ENCODE data around the gene UPK3B.
"Not testable (repeated sequence)": the region's sequence is repeated elsewhere in the genome, so short reads cannot be mapped to it uniquely, and the experiment has no call there.

Gene UPK3B

GRCh38 chr7:76497918-76498582, 12.3 kb upstream of the UPK3B start:
- not testable (repeated sequence) for H3K27ac ChIP-seq (ENCODE audit: low read length); H3K4me3 ChIP-seq (ENCODE audit: low read length); H3K36me3 ChIP-seq (ENCODE audit: control insufficient read depth, low read depth, low read length); H3K27me3 ChIP-seq (ENCODE audit: control insufficient read depth, insufficient read depth, low read length); H3K4me1 ChIP-seq (ENCODE audit: control insufficient read depth, low read depth, low read length); H3K9me3 ChIP-seq (ENCODE audit: control insufficient read depth, low read depth, low read length); H3K9ac ChIP-seq (ENCODE audit: low read length)

- not testable (repeated sequence) for H3K36me3 ChIP-seq (ENCODE audit: control insufficient read depth, low read depth, low read length); H3K27ac ChIP-seq (ENCODE audit: low read length); H3K4me1 ChIP-seq (ENCODE audit: control insufficient read depth, low read depth, low read length); H3K27me3 ChIP-seq (ENCODE audit: control insufficient read depth, insufficient read depth, low read length); H3K9me3 ChIP-seq (ENCODE audit: control insufficient read depth, low read depth, low read length); H3K4me3 ChIP-seq (ENCODE audit: low read length); H3K9ac ChIP-seq (ENCODE audit: low read length)
These were observed 11.7 kb upstream of the UPK3B start for GRCh38 chr7:76498583-76499200.

GRCh38 chr7:76499201-76499923, 11.0 kb upstream of the UPK3B start:
- not testable (repeated sequence) for H3K9ac ChIP-seq (ENCODE audit: low read length); H3K4me3 ChIP-seq (ENCODE audit: low read length); H3K27ac ChIP-seq (ENCODE audit: low read length); H3K27me3 ChIP-seq (ENCODE audit: control insufficient read depth, insufficient read depth, low read length); H3K4me1 ChIP-seq (ENCODE audit: control insufficient read depth, low read depth, low read length); H3K36me3 ChIP-seq (ENCODE audit: control insufficient read depth, low read depth, low read length); H3K9me3 ChIP-seq (ENCODE audit: control insufficient read depth, low read depth, low read length)

- not testable (repeated sequence) for H3K4me3 ChIP-seq (ENCODE audit: low read length); H3K9me3 ChIP-seq (ENCODE audit: control insufficient read depth, low read depth, low read length); H3K36me3 ChIP-seq (ENCODE audit: control insufficient read depth, low read depth, low read length); H3K27ac ChIP-seq (ENCODE audit: low read length); H3K27me3 ChIP-seq (ENCODE audit: control insufficient read depth, insufficient read depth, low read length); H3K9ac ChIP-seq (ENCODE audit: low read length); H3K4me1 ChIP-seq (ENCODE audit: control insufficient read depth, low read depth, low read length)
These were observed 10.5 kb upstream of the UPK3B start for GRCh38 chr7:76499924-76500241.

GRCh38 chr7:76502224-76502623, 8.1 kb upstream of the UPK3B start:
- not testable (repeated sequence) for H3K27me3 ChIP-seq (ENCODE audit: control insufficient read depth, insufficient read depth, low read length); H3K4me1 ChIP-seq (ENCODE audit: control insufficient read depth, low read depth, low read length); H3K36me3 ChIP-seq (ENCODE audit: control insufficient read depth, low read depth, low read length); H3K4me3 ChIP-seq (ENCODE audit: low read length); H3K27ac ChIP-seq (ENCODE audit: low read length); H3K9me3 ChIP-seq (ENCODE audit: control insufficient read depth, low read depth, low read length); H3K9ac ChIP-seq (ENCODE audit: low read length)

- H3K27me3 ChIP-seq (ENCODE audit: control insufficient read depth, insufficient read depth, low read length); H3K27ac ChIP-seq (ENCODE audit: low read length); H3K36me3 ChIP-seq (ENCODE audit: control insufficient read depth, low read depth, low read length); H3K9ac ChIP-seq (ENCODE audit: low read length); H3K4me3 ChIP-seq (ENCODE audit: low read length); H3K4me1 ChIP-seq (ENCODE audit: control insufficient read depth, low read depth, low read length); H3K9me3 ChIP-seq (ENCODE audit: control insufficient read depth, low read depth, low read length): not testable (repeated sequence)
These were observed 7.5 kb upstream of the UPK3B start for GRCh38 chr7:76502836-76503235.

- H3K9ac ChIP-seq (ENCODE audit: low read length); H3K9me3 ChIP-seq (ENCODE audit: control insufficient read depth, low read depth, low read length); H3K36me3 ChIP-seq (ENCODE audit: control insufficient read depth, low read depth, low read length); H3K4me3 ChIP-seq (ENCODE audit: low read length); H3K4me1 ChIP-seq (ENCODE audit: control insufficient read depth, low read depth, low read length); H3K27ac ChIP-seq (ENCODE audit: low read length); H3K27me3 ChIP-seq (ENCODE audit: control insufficient read depth, insufficient read depth, low read length): not testable (repeated sequence)
These were observed 7.1 kb upstream of the UPK3B start for GRCh38 chr7:76503244-76503643.

- H3K9ac ChIP-seq (ENCODE audit: low read length); H3K36me3 ChIP-seq (ENCODE audit: control insufficient read depth, low read depth, low read length); H3K4me1 ChIP-seq (ENCODE audit: control insufficient read depth, low read depth, low read length); H3K9me3 ChIP-seq (ENCODE audit: control insufficient read depth, low read depth, low read length); H3K27me3 ChIP-seq (ENCODE audit: control insufficient read depth, insufficient read depth, low read length); H3K4me3 ChIP-seq (ENCODE audit: low read length); H3K27ac ChIP-seq (ENCODE audit: low read length): not testable (repeated sequence)
These were observed 5.8 kb upstream of the UPK3B start for GRCh38 chr7:76504351-76505167.

- Histone ChIP-seq H3K9me3 (ENCODE audit: control insufficient read depth, low read depth, low read length) (no peaks in the 10 kb centered on the region), H3K4me3 (ENCODE audit: low read length) (no peak overlapping the region), H3K27me3 (ENCODE audit: control insufficient read depth, insufficient read depth, low read length) (no peaks in the 10 kb centered on the region), H3K27ac (ENCODE audit: low read length) (no peak overlapping the region), H3K4me1 (ENCODE audit: control insufficient read depth, low read depth, low read length) (peaks cover 7% of the 10 kb centered on the region), H3K9ac (ENCODE audit: low read length) (no peak overlapping the region), H3K36me3 (ENCODE audit: control insufficient read depth, low read depth, low read length) (peaks cover 3% of the 10 kb centered on the region)
These were observed 4.9 kb upstream of the UPK3B start for GRCh38 chr7:76505168-76506080.

GRCh38 chr7:76506081-76506440, 4.3 kb upstream of the UPK3B start:
- Histone ChIP-seq H3K27me3 (ENCODE audit: control insufficient read depth, insufficient read depth, low read length) (no peaks in the 10 kb centered on the region), H3K27ac (ENCODE audit: low read length) (no peak overlapping the region), H3K4me1 (ENCODE audit: control insufficient read depth, low read depth, low read length) (peaks cover 9% of the 10 kb centered on the region), H3K9me3 (ENCODE audit: control insufficient read depth, low read depth, low read length) (no peaks in the 10 kb centered on the region), H3K4me3 (ENCODE audit: low read length) (no peak overlapping the region), H3K36me3 (ENCODE audit: control insufficient read depth, low read depth, low read length) (peaks cover under 1% of the 10 kb centered on the region), H3K9ac (ENCODE audit: low read length) (no peak overlapping the region)

- H3K9me3 ChIP-seq (ENCODE audit: control insufficient read depth, low read depth, low read length); H3K27me3 ChIP-seq (ENCODE audit: control insufficient read depth, insufficient read depth, low read length); H3K4me3 ChIP-seq (ENCODE audit: low read length); H3K4me1 ChIP-seq (ENCODE audit: control insufficient read depth, low read depth, low read length); H3K9ac ChIP-seq (ENCODE audit: low read length); H3K36me3 ChIP-seq (ENCODE audit: control insufficient read depth, low read depth, low read length); H3K27ac ChIP-seq (ENCODE audit: low read length): not testable (repeated sequence)
These were observed 3.7 kb upstream of the UPK3B start for GRCh38 chr7:76506643-76507042.

All from iPS-18a (cell line).